OCI-LY7 (cell line): ENCODE results near the gene MAST1. TPM values are rescaled to one million over a fixed set of nuclear protein-coding genes. Genes with fewer than 3 reads are reported as not detected.
"Not testable (repeated sequence)": the region's sequence is repeated elsewhere in the genome, so short reads cannot be mapped to it uniquely, and the experiment has no call there.

Experiments used
- BruUV-seq: library from RNA; stranded (reverse); fragments of 400-500 nt; replicated peaks from 2 replicates; lab custom pipeline; 2021; lab: Mats Ljungman, UMichigan
- CTCF ChIA-PET: fragments of 300-600 bp; sonication (Branson Sonifier 250); formaldehyde crosslinking; loops from one replicate; lab custom pipeline; 2022; ENCODE audit warnings: antibody characterized with exemption; ENCODE audit not compliant: unreplicated experiment; lab: Charles Lee
- POLR2A ChIA-PET: fragments of 300-600 bp; sonication (Branson Sonifier 250); formaldehyde crosslinking; loops from one replicate; lab custom pipeline; 2022; ENCODE audit warnings: antibody characterized with exemption; lab: Charles Lee
- DNase-seq: peaks from one replicate; pipeline ENCODE4 v3.0.0-alpha.2; 2015; ENCODE audit warnings: low spot score
- H2AFZ ChIP-seq: fragments of 200-600 bp; sonication (generic), shearing (Covaris generic); 2 replicates; pipeline ENCODE4 v1.6.1; 2014; ENCODE audit warnings: mild to moderate bottlenecking, antibody characterized with exemption, low read length, moderate library complexity
- H3K27ac ChIP-seq: fragments of 200-600 bp; sonication (generic); 2 replicates; pipeline ENCODE4 v1.5.1; 2014; ENCODE audit warnings: mixed run types, low read depth, mild to moderate bottlenecking, moderate library complexity, low read length, inconsistent platforms; ENCODE audit not compliant: poor library complexity, severe bottlenecking
- H3K36me3 ChIP-seq: fragments of 200-600 bp; sonication (generic); 2 replicates; pipeline ENCODE4 v1.6.1; 2014; ENCODE audit warnings: mild to moderate bottlenecking, antibody characterized with exemption, low read length, moderate library complexity, mixed read lengths; ENCODE audit not compliant: insufficient read depth
- H3K4me1 ChIP-seq: fragments of 200-600 bp; sonication (generic); 2 replicates; pipeline ENCODE4 v1.5.1; 2014; ENCODE audit warnings: mild to moderate bottlenecking, low read length; ENCODE audit not compliant: insufficient read depth, poor library complexity, severe bottlenecking
- H3K4me2 ChIP-seq: fragments of 200-600 bp; sonication (generic); 2 replicates; pipeline ENCODE4 v1.6.1; 2014; ENCODE audit warnings: mild to moderate bottlenecking, low read length
- H3K4me3 ChIP-seq: fragments of 200-600 bp; sonication (generic); 2 replicates; pipeline ENCODE4 v1.5.1; 2014; ENCODE audit warnings: mild to moderate bottlenecking, low read depth, low read length; ENCODE audit not compliant: poor library complexity, severe bottlenecking
- H3K79me2 ChIP-seq: fragments of 200-600 bp; sonication (generic); 2 replicates; pipeline ENCODE4 v1.6.1; 2016; ENCODE audit warnings: low read depth, mild to moderate bottlenecking, low read length, moderate library complexity, mixed read lengths; ENCODE audit not compliant: insufficient read depth
- H3K9me2 ChIP-seq: fragments of 200-600 bp; sonication (generic); 2 replicates; pipeline ENCODE4 v1.6.1; 2016; ENCODE audit warnings: mild to moderate bottlenecking, low read length, mixed read lengths; ENCODE audit not compliant: insufficient read depth
- H3K9me3 ChIP-seq: fragments of 200-600 bp; sonication (generic); 2 replicates; pipeline ENCODE4 v1.6.1; 2014; ENCODE audit warnings: mild to moderate bottlenecking, mixed run types, low read length, mixed read lengths
- H4K20me1 ChIP-seq: fragments of 200-600 bp; sonication (generic); 2 replicates; pipeline ENCODE4 v1.6.1; 2014; ENCODE audit warnings: mild to moderate bottlenecking, antibody characterized with exemption, low read length, moderate library complexity, mixed read lengths; ENCODE audit not compliant: insufficient read depth
- EZH2phosphoT487 ChIP-seq: fragments of 200-600 bp; sonication (generic); IDR thresholded peaks from 2 replicates; pipeline ENCODE4 v1.6.1; 2018; ENCODE audit warnings: low read depth, borderline replicate concordance, mild to moderate bottlenecking, mixed run types, antibody characterized with exemption, low read length, moderate library complexity, mixed read lengths
- intact Hi-C: fragments of 100-400 bp; cut with micrococcal nuclease; formaldehyde crosslinking; loops from one replicate; pipeline ENCODE4 v1.10.0; 2022; ENCODE audit not compliant: unreplicated experiment
- total RNA-seq, 2 experiments: library from RNA; depleted of rRNA in 1 of 2; stranded (reverse); fragments of >200 nt in 1 of 2; shearing (Covaris generic) in 1 of 2; gene quantifications; 2 replicates each; pipeline ENCODE4 v1.2.3, GENCODE V29; 2014 to 2022
- TF ChIP-seq, protein P1 (sequence below): fragments of 200-600 bp; sonication (generic); conservative IDR thresholded peaks from 2 replicates; pipeline ENCODE4 v1.5.1; 2014; ENCODE audit warnings: mild to moderate bottlenecking, antibody characterized with exemption, low read length, moderate library complexity, mixed read lengths

MAST1 gene
- total RNA-seq, 2 experiments from 2014 or later = 9.1 to 21.1 TPM

DNA sequence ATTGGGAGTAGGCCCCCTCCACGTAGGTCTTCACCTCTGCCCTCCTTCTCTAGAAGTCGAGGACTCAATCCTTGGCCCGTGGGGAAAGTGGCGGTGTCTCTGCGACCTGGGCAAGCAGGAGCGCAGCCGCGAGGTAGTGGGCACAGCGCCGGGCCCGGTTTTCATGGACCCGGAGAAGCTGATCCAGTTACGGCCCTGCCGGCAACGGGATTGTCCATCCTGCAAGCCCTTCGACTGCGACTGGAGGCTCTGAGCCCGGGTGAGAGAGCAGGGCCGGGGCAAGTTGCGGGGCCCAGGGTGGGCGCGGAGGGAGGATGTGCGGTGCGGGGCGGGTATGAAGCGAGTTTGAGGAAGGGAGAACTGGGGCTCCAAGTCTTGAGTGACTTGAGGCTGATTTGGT is 34.3 kb upstream of the MAST1 start:
- no peak for DNase-seq
- no peak overlapping the region for H3K4me3 ChIP-seq
- no peak overlapping the region for H2AFZ ChIP-seq
- H3K4me2 ChIP-seq = no peak overlapping the region
- H4K20me1 ChIP-seq = no peaks in the 10 kb centered on the region
- ChIA-PET POLR2A (no interaction called here), CTCF (no interaction called here)
- TF ChIP-seq, protein P1, sequence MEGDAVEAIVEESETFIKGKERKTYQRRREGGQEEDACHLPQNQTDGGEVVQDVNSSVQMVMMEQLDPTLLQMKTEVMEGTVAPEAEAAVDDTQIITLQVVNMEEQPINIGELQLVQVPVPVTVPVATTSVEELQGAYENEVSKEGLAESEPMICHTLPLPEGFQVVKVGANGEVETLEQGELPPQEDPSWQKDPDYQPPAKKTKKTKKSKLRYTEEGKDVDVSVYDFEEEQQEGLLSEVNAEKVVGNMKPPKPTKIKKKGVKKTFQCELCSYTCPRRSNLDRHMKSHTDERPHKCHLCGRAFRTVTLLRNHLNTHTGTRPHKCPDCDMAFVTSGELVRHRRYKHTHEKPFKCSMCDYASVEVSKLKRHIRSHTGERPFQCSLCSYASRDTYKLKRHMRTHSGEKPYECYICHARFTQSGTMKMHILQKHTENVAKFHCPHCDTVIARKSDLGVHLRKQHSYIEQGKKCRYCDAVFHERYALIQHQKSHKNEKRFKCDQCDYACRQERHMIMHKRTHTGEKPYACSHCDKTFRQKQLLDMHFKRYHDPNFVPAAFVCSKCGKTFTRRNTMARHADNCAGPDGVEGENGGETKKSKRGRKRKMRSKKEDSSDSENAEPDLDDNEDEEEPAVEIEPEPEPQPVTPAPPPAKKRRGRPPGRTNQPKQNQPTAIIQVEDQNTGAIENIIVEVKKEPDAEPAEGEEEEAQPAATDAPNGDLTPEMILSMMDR = no peak
- TF ChIP-seq EZH2phosphoT487 = no peak
- peaks cover 24% of the 10 kb centered on the region for H3K36me3 ChIP-seq
- H3K4me1 ChIP-seq = peaks cover 30% of the 10 kb centered on the region
- intact Hi-C loops = no loop called here
- no peaks in the 10 kb centered on the region for H3K9me2 ChIP-seq
- peaks cover 20% of the 10 kb centered on the region; the same call in 1 of the 2 replicates for H3K79me2 ChIP-seq
- H3K27ac ChIP-seq = no peak overlapping the region
- no peaks in the 10 kb centered on the region for H3K9me3 ChIP-seq
- BruUV-seq = no TSS peak

DNA sequence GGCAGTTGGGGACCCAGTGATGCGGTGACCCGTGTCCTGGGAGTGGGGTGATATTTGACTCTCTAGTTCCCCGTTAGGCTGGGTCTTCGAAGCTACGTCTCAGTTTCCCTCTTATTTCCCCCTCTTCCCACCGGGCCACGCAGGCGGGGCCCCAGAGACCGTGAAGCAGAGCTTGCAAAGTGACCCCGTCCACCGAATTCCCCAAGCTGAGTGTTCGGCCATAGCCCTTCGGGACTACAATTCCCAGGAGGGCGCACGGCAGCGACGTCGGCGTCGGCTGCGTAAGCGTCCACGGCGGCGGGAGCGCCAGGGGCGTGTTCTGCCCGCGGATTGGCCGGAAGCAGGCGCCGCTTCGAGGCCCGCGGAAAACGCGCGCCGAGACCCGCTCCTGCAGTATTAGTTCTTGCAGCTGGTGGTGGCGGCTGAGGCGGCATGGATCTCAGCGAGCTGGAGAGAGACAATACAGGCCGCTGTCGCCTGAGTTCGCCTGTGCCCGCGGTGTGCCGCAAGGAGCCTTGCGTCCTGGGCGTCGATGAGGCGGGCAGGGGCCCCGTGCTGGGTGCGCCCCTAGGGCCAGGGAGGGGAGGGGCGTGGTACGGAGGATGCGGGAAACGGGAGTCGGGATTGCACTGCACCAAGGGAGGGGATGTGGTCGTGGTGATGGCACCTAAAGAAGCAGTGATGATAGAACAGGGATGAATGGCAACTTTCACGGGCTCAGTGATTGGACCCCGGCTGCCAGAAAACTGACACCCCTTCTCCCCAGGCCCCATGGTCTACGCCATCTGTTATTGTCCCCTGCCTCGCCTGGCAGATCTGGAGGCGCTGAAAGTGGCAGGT is 31.9 kb upstream of the MAST1 start, which contains the start of gene RNASEH2A:
RNASEH2A (plus strand) TSS at position 343 of the 840 bp plus-strand sequence; CDS start at position 433, 90 bp downstream.
- ChIA-PET POLR2A (interaction anchor here (0.6 to 1.3 kb wide), 4 partner anchors 9 to 1272 kb away, joined by 3 to 4 read pairs (median 4); no protein-coding TSS in a partner anchor), CTCF (no interaction called here)
- Histone ChIP-seq H3K36me3 (peaks cover 35% of the 10 kb centered on the region), H4K20me1 (no peaks in the 10 kb centered on the region), H3K4me1 (peaks cover 20% of the 10 kb centered on the region), H3K9me2 (no peaks in the 10 kb centered on the region), H3K4me3 (peak within 1 kb of the TSS; percentile 70), H2AFZ (peak within 1 kb of the TSS; percentile 88), H3K9me3 (no peaks in the 10 kb centered on the region), H3K79me2 (peaks cover 9% of the 10 kb centered on the region; the same call in 1 of the 2 replicates), H3K27ac (peak within 1 kb of the TSS; percentile 67), H3K4me2 (peak within 1 kb of the TSS; percentile 85)
- peak; percentile 97 for DNase-seq
- no TSS peak for BruUV-seq
- intact Hi-C loops = no loop called here
- TF ChIP-seq EZH2phosphoT487 = no peak
- TF ChIP-seq, protein P1 = no peak

DNA sequence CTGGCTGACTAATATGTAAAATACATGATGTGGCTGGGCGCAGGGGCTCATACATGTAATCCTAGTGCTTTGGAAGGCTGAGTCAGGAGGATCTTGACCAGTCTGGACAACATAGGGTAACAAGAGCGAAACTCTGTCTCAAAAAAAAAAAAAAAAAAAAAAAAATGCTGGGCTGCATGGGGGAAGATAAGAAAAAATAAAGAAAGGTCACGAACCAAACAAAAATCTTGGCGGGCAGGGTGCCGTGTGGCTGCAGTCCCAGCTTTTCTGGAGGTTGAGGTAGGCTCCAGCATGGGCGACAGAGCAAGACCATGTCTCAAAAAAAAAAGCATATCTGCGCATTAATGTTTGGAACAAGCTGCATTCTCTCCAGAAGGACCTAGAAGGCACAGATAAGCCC is 23.2 kb upstream of the MAST1 start:
- POLR2A ChIA-PET = no interaction called here
- CTCF ChIA-PET = interaction anchor here (1.0 kb wide), 1 partner anchor 75 kb away, joined by 3 read pairs; no protein-coding TSS in a partner anchor
- Histone ChIP-seq H3K36me3 (peaks cover 49% of the 10 kb centered on the region), H3K9me3 (no peaks in the 10 kb centered on the region), H3K79me2 (no peaks in the 10 kb centered on the region), H3K4me2 (no peak overlapping the region), H3K4me3 (no peak overlapping the region), H3K27ac (no peak overlapping the region), H3K4me1 (no peaks in the 10 kb centered on the region), H4K20me1 (no peaks in the 10 kb centered on the region), H3K9me2 (no peaks in the 10 kb centered on the region), H2AFZ (no peak overlapping the region)
- no peak for TF ChIP-seq EZH2phosphoT487
- TF ChIP-seq, protein P1 = no peak
- DNase-seq = no peak
- intact Hi-C loops = no loop called here
- BruUV-seq = TSS peak; percentile 53

DNA sequence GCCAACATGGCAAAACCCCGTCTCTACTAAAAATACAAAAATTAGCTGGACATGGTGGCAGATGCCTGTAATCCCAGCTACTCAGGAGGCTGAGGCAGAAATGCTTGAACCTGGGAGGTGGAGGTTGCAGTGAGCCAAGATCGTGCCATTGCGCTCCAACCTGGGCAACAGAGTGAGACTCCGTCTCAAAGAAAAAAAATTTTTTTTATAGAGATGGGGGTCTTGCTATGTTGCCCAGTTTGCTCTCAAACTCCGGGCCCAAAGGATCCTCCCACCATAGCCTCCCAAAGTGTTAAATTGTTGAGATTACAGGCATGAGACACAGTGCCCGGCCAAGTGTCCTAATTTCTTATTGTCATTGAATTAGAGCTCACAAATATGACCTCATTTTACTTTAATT is 21.1 kb upstream of the MAST1 start:
- H3K79me2 ChIP-seq, H2AFZ ChIP-seq, H3K9me3 ChIP-seq, H4K20me1 ChIP-seq, intact Hi-C loops, BruUV-seq, H3K27ac ChIP-seq, H3K4me3 ChIP-seq, H3K4me2 ChIP-seq, H3K4me1 ChIP-seq, H3K9me2 ChIP-seq, CTCF ChIA-PET, DNase-seq, POLR2A ChIA-PET: not testable (repeated sequence)
- peaks cover 29% of the 10 kb centered on the region for H3K36me3 ChIP-seq
